Breast epithelium (tissue), 3 donors: ENCODE measurements around the gene GAK.

Experiments
- CTCF ChIP-seq, 3 donors: fragments of 450-650 bp; IDR thresholded peaks; one replicate each; pipeline ENCODE4 v1.5.1; 2016 to 2017; ENCODE audit warnings: antibody characterized with exemption in 3 of 3, mild to moderate bottlenecking in 3 of 3, moderate library complexity in 3 of 3
- POLR2A ChIP-seq: fragments of 450-650 bp; IDR thresholded peaks from one replicate; pipeline ENCODE4 v1.6.1; 2016; ENCODE audit warnings: antibody characterized with exemption, mild to moderate bottlenecking, moderate library complexity
- POLR2AphosphoS5 ChIP-seq, 3 donors: sonication (generic); formaldehyde crosslinking; IDR thresholded peaks; one replicate each; pipeline ENCODE4 v1.6.1; 2017; ENCODE audit warnings: antibody characterized with exemption in 3 of 3

DNA sequence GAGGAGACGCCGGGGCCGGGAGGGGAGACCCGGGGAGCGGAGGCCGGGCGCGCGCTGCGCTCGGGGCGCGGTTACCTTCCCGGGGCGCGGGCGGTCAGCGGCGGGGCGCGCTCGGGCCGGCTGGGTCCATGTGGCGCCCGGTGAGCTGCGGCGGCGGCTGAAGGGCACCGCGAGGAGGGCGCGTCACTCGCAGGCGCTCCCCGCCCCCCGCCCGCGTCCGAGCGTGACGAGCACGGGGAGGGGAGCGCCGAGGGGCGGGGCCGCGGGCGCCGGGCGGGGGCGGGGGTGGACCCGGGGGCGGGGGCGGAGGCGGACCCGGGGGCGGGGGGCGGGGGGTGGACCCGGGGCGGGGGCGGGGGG, 106.2 kb downstream of the GAK start, which contains the start of gene CPLX1:
- no peak for TF ChIP-seq CTCF (IDR thresholded peaks at IDR 0.05)
- TF ChIP-seq POLR2AphosphoS5 (IDR thresholded peaks at IDR 0.05), result no peak
- no peak for TF ChIP-seq POLR2A
